Inflammatory macrophage treated with lipopolysaccharide for 4 hours (primary cell): Measurements from ENCODE around the gene PSTK.

ENCODE experiments used
- DNase-seq: peaks from one replicate; pipeline ENCODE4 v3.0.0-alpha.2; 2020

Gene PSTK

DNA sequence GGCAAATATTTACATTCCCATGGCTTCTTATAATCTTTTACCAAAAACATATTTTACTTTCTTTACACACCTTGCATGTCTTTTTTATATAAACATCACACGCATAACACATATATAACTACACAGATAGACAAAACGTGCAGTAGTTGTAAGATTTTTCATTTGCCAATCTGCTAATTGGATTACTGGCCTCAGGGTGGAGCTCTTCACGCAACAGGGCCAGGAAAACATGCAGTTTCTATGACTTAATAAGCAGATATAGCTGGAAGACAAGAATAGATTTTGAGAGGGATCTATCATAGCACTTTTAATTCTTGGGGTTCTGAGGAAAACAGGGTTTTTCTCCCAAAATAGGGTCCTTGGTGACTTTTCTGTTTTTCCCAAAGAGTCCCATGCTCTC, 41.3 kb downstream of the PSTK start:
- DNase-seq, result no peak

DNA sequence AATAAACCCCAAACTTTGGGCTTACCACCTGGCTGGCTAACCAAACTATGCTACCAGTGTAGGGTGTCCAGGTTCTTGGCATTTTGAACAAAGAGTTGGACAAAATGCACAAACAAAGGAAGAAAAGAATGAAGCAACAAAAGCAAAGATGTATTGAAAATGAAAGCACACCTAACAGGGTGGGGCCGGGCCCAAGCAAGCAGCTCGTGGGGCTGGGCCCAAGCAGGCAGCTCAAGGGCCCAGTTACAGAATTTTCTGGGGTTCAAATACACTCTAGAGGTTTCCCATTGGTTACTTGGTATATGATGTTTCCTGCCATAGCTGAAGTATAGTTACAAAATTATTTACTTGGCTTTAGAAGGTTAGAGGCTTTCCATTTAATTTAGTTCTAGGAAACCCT, 44.3 kb downstream of the PSTK start:
- DNase-seq, result no peak

DNA sequence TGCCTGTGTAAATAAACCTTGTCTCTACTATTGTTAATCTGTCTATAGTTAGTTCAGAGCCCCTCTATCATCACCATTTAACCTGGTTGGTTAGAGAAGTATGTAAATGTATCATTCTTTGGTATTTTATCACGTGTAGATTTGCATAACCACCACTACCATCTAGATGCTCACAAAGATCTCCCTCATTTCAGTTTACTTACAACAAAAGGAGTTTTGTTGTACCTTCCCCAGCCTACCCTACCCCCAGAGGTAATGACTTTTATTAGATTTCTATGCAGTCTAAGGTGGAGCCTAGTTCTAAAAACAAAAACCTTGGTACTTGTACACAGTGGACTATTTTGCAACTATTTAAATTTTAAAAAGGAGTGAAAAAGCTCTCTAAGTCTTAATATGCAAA, 46.1 kb downstream of the PSTK start:
- no peak for DNase-seq

GRCh38 chr10:123027861-123028260, 47.7 kb downstream of the PSTK start:
- peak; percentile 25 for DNase-seq

- DNase-seq, result no peak
Observed at GRCh38 chr10:123031124-123031523, 50.9 kb downstream of the PSTK start.

- DNase-seq, result no peak
Observed at GRCh38 chr10:123034332-123034731, 54.1 kb downstream of the PSTK start.

DNA sequence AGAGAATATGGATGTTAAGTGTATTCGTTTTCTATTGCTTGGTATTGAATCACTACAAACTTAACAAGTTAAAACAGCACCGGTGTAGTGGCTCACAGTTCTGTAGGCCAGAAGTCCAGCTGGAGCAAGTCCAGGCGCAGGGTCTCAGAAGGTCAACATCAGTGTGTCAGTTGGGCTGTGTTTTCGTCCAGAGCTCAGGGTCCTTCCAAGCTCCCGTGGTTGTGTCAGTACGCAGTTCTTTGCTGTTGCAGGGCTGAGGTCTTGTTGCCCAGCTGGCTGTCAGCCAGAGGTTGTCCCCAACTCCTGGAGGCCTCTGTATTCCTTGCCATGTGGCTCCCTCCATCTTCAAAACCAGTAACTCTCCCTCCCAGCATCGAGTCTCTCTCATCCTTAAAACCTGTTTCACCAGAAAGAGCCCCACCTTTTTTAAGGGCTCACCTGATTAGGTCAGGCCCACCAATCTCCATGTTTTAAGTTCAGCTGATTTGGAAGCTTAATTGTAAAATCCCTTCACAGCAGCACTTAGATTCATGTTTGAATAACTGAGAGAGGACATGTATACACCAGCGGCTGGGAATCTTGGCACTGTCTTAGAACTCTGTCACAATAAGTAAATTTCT, 55.4 kb downstream of the PSTK start:
- no peak for DNase-seq

- DNase-seq, result peak; percentile 16
Observed at GRCh38 chr10:123038782-123039631, 58.8 kb downstream of the PSTK start.

DNA sequence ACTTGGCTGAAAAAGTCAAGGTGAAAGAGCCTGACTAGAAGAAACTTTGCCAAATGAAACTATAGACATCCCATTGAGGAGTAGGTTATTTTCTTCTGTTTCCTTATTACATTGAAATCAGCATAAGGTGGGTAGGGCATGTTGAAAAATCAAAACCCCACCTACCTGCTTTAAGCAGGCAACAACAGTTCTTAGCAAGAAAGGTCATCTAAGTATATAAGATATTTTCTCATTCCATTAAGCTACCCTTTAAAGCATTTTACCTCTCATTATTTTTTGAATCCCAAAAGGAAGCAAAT, 59.4 kb downstream of the PSTK start:
- no peak for DNase-seq
